GM19351 (cell line): Measurements from ENCODE around the gene PPEF2.

Experiments used
- ATAC-seq: cut with Tn5 transposase; IDR thresholded peaks from one replicate; pipeline ENCODE4 v1.9.1; 2021; ENCODE audit warnings: mild to moderate bottlenecking, moderate library complexity; ENCODE audit not compliant: unreplicated experiment

PPEF2 gene

DNA sequence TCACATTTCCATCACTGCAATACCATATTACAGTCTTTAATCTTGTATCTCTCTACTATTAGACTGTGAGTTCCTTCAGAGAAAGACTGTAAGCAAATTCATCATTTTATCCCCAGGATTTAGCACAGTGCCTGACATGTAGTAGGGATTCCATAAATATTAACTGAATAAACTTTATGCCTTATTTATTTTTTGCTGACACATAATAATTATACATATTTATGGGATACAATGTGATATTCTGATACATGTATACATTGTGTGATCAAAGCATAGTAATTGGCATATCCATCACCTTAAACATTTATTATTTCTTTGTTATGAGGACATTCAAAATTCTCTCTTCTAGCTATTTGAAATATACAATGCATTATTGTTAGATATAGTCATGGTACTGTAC lies 3.7 kb downstream of the PPEF2 start:
- ATAC-seq, result no peak

DNA sequence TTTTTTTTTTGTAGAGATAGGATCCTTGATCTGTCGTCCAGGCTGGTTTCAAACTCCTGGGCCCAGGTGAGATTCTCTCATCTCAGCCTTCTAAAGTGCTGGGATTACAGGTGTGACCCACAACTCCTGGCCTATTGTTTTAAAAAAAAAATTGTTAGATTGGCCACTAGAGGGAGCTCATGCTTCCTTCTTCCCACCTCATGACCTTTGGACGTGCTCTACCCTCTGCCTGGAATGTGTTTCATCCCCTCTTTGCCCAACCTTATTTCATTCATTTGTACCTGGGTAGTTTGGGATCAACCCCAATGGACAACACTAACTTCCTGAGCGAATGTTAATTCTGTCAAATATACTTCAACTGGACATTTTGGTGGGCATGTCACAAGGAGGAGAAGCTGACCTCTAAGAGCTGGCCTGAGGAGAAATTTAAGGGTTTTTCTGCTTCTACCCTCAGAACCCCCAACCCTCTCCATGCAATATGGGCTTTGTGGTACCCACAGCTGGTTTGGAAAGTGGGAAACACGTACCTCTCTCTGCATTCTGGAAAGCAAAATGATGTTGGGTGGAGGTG lies 6.4 kb downstream of the PPEF2 start:
- ATAC-seq, result no peak

DNA sequence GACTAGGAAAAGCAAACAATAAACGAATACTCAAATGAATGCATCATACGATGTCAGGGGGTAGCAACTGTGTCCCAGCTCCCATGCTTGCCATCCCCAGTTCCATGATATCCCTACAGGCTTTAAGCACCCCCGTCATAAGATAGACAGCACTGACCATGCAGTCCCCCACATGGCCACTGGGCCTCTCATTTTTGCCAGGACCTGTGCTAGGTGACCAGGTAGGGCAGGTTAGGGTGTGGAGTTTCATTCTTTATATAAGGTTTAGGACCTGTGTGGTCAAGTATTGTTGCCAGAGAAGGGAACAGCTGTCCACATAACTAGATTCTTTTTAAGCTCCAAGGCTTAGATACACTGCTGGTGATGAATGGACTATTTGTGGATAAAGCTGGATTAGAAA lies 9.7 kb downstream of the PPEF2 start:
- no peak for ATAC-seq

DNA sequence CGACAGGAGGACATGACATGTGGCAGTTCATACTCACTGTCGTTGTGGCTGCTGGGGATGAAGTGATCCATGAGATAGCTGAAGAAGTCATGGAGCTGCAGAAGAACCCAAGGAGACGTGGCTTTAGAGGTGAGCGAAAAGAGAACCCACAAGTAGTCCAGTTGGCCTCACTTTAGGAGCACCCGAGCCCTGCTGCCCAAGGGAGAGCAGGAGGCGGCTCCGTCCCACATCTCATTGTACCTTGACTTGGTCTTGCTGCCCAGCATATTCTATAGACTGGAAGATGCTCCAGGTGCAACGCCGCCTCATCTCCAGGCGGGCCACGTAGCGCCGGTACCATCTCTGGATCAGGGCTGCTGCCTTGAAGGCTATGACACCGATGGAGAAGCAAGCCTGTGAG lies 10.6 kb downstream of the PPEF2 start:
- ATAC-seq, result no peak

DNA sequence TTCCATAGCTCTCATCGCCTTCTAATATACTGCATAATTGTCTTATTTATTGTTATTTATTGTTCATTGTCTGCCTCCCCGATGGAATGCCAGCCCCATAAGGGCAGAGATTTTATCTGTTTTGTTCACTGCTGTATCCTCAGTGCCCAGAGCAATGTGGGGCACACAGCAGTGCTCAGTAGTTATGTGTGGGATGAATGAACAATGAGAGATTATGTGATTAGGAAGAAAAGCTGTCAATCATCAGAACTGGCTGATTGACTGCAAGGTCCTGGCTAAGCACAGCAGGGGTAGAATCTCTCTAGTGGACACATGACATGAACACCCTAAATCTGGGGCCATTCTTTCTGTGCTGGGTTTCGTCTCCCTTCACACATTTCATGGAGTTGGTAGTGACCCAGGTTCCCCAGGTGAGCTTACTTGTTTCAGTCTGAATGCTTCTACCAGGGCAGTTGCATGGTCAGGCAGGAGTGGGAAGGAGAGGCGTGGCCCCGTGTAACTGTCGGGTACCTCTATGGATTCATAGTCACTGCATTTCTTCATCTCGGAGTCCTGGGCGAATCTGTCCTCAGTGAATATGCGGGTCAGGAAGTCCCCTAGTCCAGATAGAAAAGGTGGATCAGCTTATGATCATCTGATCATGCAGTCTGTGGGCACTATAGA lies 12.6 kb downstream of the PPEF2 start:
- no peak for ATAC-seq

DNA sequence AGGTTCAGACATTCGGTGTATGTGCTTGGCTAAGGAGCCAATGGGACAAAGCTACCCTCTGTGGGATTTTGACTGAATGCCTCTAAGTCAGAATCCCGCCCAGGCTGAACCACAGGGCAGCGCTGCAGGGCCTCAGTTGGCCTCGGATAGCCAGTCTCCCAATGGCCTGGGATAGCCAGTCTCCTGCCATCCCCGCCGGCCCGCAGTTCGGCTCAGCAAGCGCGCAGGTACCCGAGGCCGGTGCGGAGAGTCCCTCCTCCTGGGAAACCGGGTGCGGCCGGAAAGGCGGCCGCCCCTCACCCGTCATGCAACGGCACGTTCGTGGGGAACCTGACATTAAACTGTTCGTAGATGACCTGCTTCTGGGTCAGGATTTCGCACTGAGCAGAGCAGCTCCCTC lies 16.1 kb downstream of the PPEF2 start:
- no peak for ATAC-seq

DNA sequence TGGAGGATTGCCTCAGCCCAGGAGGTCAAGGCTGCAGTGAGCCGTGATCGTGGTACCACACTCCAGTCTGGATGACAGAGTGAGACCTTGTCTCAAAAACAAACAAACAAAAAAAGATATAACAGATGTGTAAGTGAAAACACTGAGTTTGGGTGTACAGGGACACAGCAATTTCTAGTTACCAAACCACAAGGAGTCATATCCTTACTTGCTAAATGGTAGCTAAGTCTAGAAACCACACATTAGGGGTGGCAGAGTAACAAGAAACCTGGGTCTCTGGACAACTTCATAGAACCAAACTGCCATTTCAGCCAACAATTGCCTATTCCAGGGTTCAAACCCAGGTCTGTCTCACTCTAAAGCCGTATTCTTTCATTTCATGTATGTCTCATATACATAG lies 20.8 kb downstream of the PPEF2 start:
- ATAC-seq, result no peak

DNA sequence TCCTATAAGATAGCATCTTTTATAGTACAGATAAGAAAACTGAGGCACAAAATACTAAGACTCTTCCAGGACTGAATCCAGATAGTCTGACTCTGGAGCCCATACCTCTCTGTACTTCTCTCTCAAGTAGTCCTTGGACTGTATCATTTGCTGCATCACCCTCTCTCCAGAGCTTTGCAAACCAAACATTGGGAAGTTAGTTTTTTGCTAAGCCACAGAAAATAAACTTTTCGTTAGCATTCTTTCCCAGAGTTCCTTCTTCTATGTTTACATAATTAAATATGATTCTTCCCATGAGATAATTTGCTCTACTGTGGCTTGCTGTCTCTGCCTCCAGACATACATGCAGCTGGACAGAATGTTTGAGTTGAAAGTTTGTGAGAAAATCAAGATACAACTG lies 22.0 kb downstream of the PPEF2 start:
- ATAC-seq, result no peak

DNA sequence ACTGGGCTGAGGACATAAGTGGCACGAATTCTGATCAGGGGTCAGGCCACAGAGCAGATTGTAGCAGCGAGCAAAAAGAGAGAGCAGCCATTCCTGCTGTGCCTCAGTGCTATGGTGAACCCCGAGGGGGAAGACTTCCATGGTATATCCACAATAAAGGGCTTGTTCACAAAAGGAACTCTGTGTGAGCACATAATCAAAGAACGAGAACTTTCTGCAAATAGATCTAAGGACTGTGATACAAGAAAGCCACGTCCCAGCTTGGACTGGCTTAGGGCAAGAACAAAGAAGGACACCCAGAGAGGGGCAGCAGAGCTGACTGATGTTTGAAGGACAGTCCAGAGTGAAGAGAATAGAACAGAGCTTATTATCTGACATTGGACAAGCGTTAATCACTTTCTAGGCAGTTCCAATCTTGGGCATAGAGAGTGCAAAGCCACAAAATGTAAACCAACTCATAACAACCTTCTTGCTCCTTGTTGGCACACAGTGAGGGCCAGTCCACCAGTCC lies 24.0 kb downstream of the PPEF2 start:
- no peak for ATAC-seq

DNA sequence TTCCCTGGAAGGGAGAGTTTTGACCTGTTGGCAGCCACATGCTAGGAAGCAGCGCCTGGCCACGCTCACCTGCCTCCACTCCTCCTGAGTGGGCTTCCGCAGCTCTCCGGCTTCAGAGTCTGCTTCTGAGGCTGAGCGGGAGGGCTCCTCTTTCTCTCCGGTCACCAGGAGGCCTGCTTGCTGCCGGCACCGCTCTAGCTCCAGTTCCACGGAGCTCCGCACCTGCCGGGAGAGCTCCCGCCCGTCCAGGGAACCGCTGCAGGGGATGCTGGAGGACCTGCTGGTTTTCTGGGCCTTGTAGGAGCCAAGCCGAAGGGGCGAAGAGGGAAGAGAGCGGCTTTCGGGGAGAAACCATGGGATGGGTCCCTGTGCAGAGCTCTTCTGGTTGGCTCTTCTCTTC lies 26.0 kb downstream of the PPEF2 start:
- no peak for ATAC-seq

DNA sequence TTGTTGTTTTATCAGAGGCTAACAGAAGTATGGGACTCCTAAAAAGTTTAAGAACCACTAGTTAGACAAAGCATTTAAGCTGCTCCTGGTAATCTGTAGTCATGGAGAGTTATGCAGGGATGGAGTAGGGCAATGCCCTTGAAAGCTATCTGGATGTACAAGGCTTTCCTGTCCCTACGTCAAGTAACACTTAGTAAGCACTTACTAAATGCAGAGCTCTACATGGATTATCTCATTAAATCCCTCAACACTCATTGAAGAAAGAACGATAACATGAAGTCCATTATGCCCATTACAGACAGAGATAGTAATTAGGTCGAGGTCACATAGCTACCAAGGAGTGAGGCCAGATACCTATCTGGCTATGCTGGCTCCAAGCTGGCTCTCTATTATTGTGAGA lies 33.2 kb downstream of the PPEF2 start:
- no peak for ATAC-seq

DNA sequence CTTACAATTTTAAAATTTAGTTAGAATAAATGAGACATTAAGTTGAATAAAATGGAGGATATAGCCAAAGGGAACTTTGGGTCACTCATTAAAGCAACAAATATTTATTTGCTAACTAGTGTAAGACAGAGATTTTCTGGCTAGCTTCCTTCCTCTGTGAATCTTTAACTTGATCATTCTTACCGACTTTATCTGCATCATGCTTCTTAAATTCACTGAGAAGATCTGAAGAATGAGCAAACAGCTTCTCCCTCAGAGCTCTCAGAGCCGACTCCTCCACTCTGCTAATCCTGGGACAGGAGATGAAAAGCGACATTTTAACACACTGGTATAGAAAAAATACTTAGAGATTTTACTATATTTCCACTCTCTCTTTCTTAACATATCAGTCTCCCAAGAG lies 35.1 kb downstream of the PPEF2 start:
- no peak for ATAC-seq

DNA sequence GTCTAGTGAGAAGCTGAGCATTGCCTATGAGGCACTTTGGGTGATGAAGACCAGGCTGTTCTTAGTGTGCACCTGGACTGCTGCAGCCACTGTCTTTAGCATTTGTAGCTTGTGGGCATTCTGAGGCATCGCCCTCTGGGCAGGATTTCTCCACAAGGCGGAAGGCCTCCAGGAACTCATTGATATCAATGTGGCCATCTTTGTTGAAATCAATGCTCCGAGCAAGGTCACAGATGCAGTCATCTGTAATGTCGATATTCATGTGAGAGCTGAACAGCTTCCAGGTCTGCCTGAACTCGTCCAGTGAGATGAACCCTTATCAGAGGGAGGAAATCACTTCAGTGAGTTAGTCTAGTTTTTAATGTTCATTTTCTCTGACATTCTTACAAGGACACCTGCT lies 41.6 kb downstream of the PPEF2 start:
- no peak for ATAC-seq

DNA sequence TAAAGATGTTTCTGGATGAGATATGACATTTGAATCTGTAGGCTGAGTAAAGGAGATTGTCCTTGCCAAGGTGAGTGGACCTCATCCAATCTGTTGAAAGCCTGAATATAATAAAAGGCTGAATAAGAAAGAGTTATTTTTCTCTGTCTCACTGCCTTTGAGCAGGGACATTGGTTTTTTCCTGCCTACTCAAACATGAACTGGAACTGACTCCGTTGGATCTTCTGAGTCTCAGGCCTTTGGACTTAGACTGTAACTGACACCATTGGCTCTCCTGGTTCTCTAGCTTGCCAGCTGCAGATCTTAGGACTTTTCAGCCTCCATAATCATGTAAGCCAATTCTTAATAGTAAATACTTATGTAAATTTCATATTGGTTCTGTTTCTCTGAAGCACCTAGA lies 43.5 kb downstream of the PPEF2 start:
- ATAC-seq, result no peak

DNA sequence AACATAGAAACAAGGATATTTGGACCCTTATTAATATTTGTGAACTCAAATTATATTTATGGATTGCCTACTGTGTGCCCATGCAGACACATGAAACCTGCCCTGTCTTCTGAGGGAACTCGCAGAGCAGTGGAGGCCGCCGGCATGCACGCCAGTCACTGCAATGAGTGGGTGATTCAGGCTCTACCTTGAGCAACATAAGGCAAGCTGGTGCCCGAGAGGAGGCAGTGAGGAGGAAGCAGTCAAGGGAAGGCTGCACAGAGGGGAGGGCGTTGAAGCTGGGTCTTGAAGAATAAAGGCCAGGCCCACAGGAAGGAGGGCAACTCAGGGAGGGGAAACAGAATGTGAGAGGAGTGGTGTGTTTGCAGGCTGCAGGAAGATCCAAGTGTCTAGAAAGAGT lies 52.8 kb downstream of the PPEF2 start:
- ATAC-seq, result no peak

DNA sequence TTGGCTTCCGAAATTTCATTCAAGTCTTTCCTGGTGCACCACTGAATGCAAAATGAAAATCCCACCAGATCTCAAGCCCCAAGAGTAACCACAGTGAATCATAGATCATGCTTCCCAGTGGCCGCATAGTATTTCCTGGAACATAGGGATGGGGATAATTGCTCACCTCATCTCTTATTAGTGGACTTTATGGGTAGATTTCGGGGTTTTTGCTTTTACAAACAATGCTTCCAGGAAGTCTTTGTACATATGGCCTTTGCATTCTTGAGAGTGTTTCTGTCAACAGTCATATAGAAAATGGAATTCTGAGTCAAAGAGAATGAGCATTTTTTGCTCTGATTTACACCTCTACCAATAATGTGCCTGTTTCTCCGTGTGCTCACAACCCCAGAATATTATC lies 53.4 kb downstream of the PPEF2 start:
- ATAC-seq, result no peak

DNA sequence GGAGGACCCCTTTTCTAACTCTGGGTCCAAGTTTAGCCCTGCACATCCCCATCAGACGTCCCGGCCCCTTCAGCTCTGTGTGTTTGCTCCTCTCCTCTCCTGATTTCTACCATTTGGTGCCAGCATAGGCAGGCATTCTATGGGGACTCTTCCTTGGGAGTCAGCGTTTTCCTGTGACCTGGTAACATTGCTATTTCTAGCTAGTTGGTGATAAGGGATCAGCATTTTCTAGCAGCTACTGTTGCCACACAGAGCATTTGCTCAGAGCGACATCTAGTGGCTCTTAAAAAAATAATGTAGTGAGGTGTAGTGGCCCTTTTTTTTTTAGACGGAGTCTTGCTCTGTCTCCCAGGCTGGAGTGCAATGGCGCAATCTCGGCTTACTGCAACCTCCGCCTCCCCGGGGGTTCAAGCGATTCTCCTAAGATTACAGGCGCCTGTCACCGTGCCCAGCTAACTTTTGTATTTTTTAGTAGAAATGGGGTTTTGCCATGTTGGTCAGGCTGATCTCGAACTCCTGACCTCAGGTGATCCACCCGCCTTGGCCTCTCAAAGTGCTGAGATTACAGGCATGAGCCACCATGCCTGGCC lies 54.0 kb downstream of the PPEF2 start:
- peak; percentile 94 for ATAC-seq

DNA sequence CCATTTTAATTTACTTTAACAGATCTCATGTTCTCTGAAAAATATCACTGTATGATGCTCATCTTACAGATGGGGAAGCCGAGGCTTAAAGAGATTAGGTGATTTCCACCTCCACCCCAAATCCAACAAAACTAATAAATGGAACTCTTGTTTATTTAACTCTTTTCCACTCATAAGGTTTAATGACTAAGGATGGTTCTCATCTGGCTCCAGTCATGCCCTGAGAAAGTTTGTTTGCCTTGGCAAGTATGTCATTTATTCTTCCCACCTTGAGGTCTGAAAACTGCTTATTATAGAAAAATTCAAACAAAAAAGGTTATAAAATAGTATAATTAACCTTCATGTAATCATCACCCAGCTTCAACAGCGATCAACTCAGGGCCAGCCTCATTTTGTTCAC lies 56.3 kb downstream of the PPEF2 start:
- ATAC-seq, result no peak

DNA sequence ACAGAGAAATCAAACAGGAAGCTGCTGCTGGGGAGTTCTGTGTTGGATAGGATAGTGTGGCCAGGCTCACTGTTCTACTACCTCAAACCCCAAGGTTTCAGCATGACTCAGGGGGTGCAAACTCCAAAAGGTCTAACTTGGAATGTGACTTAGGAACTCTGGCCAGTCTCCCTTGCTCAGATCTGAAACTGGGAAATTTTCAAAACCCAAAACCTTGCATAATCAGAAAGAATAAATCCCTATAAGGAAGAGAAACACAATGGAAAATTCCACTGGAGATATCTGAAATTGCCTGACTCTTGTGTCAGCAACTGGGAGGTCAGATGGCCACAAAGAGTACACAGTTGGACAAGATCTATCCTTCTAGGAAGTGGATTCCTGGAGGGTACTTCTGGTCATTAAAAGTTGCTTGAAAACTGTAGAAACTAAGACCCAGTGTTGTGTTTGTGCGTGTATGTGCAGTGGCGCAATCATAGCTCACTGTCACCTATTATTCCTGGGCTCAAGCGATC lies 58.0 kb downstream of the PPEF2 start:
- no peak for ATAC-seq

DNA sequence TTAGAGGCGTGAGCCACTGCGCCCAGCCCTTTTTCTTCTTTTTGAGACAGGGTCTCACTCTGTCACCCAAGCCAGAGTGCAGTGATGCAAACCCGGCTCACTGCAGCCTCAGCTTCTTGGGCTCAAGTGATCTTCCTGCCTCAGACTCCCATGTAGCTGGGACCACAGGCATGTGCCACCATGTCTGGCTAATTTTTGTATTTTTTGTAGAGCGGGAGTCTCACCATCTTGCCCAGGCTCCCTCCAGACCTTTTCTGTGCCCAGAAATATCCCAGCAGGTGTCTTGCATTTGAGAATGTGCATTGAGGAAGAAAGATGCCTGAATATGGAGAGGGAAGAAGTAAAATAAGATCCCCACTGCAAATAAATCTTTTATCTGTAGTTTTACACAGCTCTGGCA lies 58.7 kb downstream of the PPEF2 start:
- no peak for ATAC-seq

DNA sequence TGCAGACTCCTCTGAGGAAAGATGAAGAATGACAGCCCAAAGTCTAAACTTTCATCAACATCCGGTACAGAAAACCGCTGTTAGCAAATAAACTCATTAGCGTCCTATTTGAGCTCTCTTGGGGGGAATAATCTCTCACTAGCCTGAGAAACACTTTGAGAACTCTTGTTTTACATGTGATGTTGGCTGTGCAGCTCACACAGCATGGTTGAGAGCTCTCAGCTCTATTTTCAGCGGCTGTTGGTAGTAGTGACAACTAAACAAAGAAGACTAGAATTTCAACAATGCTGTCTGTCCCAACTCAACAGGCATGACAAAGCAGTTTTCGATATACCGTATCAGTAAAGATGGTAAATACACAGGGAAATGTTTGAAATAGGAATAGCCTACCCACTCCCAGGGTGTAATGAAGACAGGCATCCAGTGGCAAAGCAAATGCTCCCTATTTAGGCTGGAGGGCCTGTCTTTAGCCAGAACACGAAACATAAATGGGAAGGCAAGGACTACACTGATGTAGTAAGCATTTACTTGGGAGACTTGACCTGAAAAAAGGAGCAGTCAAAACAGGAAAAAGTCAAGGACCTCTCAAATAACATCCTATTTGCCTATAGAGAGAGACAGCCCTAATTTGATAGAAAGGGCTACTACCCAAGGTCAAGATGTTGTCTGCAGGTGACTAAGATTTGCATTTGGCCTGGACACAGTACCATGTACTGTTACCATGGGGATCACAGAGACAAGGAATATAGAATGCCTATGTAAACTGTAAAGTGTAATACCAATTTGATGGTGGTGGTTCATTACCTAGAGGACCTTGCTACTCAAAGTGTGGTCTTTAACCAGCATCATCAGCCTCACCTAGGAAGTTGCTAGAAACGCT lies 60.4 kb downstream of the PPEF2 start:
- no peak for ATAC-seq
